Mesothelial cell of epicardium (in vitro differentiated cells): ENCODE results near the gene ECM2. TPM values are rescaled to one million over a fixed set of nuclear protein-coding genes. Genes with fewer than 3 reads are reported as not detected.

ENCODE experiments used
- DNase-seq, 2 experiments: peaks; one replicate each; pipeline ENCODE4 v3.0.0; 2021; ENCODE audit warnings: low spot score in 2 of 2; ENCODE audit not compliant: unreplicated experiment in 2 of 2
- H3K27ac Mint-ChIP-seq: 2 replicates; pipeline ENCODE4 v1.8.0; 2021; ENCODE audit warnings: mixed read lengths
- H3K27me3 Mint-ChIP-seq: 2 replicates; pipeline ENCODE4 v1.8.0; 2021; ENCODE audit warnings: low read depth, mixed read lengths
- H3K36me3 Mint-ChIP-seq: 2 replicates; pipeline ENCODE4 v1.8.0; 2021; ENCODE audit warnings: mixed read lengths
- H3K4me1 Mint-ChIP-seq: 2 replicates; pipeline ENCODE4 v1.8.0; 2021; ENCODE audit warnings: mixed read lengths
- H3K4me3 Mint-ChIP-seq: 2 replicates; pipeline ENCODE4 v1.8.0; 2021; ENCODE audit warnings: mild to moderate bottlenecking, moderate library complexity, mixed read lengths
- H3K9me3 Mint-ChIP-seq: 2 replicates; pipeline ENCODE4 v1.8.0; 2021; ENCODE audit warnings: mixed read lengths
- total RNA-seq: library from RNA; stranded (reverse); gene quantifications from 3 replicates; pipeline ENCODE4 v1.2.1, GENCODE V29; 2021
- TF ChIP-seq, protein P1 (sequence below): fragments of 200-600 bp; sonication (generic); IDR thresholded peaks from one replicate; pipeline ENCODE4 v1.5.0; 2021; ENCODE audit warnings: antibody characterized with exemption; ENCODE audit not compliant: unreplicated experiment

ECM2 gene
- total RNA-seq, 1 donor from 2014 or later: not detected

DNA sequence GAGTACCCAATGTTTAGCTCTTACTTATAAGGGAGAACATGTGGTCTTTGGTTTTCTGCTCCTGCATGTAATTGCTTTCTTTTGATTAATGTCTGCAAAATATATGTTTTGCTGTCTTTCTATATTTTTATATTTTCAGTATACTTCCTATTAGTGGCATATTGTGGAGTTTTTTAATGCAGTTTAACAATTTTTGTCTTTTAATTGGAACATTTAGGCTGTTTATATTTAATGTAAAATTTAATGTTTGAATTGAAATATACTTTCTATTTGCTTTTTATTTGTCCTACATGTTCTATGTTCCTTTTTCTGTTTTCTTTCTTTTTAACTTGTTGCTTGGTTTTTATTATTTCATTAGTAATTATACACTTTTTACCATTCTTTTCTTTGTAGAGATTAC lies 4.9 kb downstream of the ECM2 start:
- DNase-seq: no peak
- H3K4me1 Mint-ChIP-seq: peaks cover under 1% of the 10 kb centered on the region
- peaks cover 25% of the 10 kb centered on the region for H3K9me3 Mint-ChIP-seq
- no peaks in the 10 kb centered on the region for H3K27me3 Mint-ChIP-seq
- no peak overlapping the region for H3K27ac Mint-ChIP-seq
- TF ChIP-seq, protein P1, sequence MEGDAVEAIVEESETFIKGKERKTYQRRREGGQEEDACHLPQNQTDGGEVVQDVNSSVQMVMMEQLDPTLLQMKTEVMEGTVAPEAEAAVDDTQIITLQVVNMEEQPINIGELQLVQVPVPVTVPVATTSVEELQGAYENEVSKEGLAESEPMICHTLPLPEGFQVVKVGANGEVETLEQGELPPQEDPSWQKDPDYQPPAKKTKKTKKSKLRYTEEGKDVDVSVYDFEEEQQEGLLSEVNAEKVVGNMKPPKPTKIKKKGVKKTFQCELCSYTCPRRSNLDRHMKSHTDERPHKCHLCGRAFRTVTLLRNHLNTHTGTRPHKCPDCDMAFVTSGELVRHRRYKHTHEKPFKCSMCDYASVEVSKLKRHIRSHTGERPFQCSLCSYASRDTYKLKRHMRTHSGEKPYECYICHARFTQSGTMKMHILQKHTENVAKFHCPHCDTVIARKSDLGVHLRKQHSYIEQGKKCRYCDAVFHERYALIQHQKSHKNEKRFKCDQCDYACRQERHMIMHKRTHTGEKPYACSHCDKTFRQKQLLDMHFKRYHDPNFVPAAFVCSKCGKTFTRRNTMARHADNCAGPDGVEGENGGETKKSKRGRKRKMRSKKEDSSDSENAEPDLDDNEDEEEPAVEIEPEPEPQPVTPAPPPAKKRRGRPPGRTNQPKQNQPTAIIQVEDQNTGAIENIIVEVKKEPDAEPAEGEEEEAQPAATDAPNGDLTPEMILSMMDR: no peak
- H3K36me3 Mint-ChIP-seq: no peaks in the 10 kb centered on the region
- H3K4me3 Mint-ChIP-seq: no peak overlapping the region

DNA sequence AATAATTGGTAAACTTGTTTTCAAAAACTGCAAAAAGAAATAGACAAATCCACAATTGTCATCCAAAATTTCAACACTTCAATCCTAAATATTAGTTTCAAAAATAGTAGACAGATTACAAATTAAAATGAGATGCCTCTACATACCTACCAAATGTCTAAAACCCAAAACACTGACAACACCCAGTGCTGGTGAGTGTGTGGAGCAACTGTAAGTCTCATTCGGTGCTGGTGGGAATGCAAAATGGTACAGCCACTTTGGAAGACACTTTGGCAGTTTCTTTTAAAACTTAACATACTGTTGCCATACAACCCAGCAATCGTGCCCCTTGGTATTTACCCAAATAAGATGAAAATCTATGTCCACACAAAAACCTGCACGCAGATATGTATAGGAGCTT lies 6.7 kb downstream of the ECM2 start:
- TF ChIP-seq, protein P1: no peak
- no peak for DNase-seq
- Mint-ChIP-seq H3K4me3 (no peak overlapping the region), H3K9me3 (peaks cover 25% of the 10 kb centered on the region), H3K27me3 (no peaks in the 10 kb centered on the region), H3K36me3 (no peaks in the 10 kb centered on the region), H3K4me1 (peaks cover 5% of the 10 kb centered on the region), H3K27ac (no peak overlapping the region)

DNA sequence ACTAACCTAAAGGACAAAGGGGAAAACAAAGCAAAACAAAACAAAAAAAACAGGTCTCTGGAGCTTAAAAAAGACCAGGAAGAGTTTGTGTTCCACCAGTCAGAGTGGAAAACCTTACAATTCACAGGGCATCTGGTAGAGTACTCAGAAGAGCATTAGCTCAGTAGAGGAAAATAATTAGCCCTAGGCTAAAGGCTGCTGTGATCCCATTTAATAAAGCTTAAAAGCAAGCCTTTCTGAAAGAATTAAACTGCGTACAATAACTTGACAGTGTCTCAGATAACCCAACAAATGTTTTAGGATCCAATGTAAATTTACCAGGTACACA lies 7.3 kb downstream of the ECM2 start:
- Mint-ChIP-seq H3K27ac (no peak overlapping the region), H3K36me3 (no peaks in the 10 kb centered on the region), H3K4me3 (no peak overlapping the region), H3K4me1 (peaks cover 10% of the 10 kb centered on the region), H3K27me3 (no peaks in the 10 kb centered on the region), H3K9me3 (peaks cover 25% of the 10 kb centered on the region)
- TF ChIP-seq, protein P1: no peak
- DNase-seq: no peak

DNA sequence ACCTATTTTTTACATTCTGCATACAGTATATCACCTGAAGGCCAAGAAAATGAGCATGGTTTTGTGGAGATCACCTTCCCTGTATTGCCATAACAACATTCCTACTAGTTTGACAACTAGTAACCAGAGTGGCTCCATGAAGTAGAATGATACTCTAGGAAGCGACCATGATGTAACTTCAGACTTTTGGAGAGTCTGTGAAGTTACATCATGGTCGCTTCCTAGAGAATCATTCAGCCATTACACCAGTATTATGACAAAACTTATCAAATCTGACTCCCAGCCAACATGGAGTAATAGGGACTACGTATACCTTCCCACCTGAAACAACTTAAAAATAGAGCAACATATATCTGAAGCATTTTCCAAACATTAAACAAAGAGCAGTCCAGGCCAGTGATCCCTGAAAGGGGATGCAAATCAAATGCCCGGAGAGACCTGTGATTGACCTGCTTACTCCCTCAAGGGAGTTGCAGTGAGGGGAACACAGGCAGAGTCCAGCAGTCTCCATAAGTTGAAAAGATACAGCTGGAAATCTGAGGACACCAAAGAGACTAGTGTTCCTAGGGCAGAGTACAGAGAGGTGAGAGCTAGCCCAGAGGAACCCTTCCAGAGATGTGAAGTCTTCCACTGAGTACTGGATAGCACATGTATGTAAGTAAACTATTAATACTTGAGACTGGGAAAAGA lies 7.8 kb downstream of the ECM2 start:
- Mint-ChIP-seq H3K27ac (no peak overlapping the region), H3K4me1 (peaks cover 15% of the 10 kb centered on the region)
- no peak for DNase-seq

DNA sequence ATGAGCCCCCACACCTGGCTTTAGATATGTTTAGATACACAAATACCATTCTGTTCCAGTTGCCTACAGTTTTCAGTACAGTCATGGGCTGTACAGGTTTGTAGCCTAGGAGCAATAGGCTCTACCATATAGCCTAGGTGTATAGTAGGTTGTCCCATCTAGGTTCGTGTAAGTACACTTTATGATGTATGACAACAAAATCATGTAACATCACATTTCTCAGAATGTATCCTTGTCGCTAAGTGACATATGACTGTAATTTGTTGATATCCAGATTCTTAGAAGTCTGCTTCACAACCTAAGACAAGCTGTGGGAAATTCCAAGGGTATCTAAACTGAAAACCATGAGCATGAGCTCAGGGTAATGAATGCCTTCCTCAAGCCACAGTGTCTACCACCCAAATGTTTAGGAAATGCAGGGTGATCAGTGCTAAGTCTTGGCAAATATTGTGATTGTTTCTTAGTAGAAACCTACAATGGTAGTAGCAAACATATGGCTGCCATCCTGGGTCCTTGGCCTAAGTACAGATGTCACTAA lies 8.4 kb downstream of the ECM2 start:
- TF ChIP-seq, protein P1: no peak
- Mint-ChIP-seq H3K9me3 (peaks cover 18% of the 10 kb centered on the region), H3K4me3 (no peak overlapping the region), H3K27me3 (no peaks in the 10 kb centered on the region), H3K27ac (no peak overlapping the region), H3K36me3 (no peaks in the 10 kb centered on the region), H3K4me1 (peaks cover 15% of the 10 kb centered on the region)
- DNase-seq: no peak

More for the DNA sequence above, 7.8 kb downstream of the ECM2 start:
- Mint-ChIP-seq H3K27me3 (no peaks in the 10 kb centered on the region), H3K4me3 (no peak overlapping the region), H3K36me3 (no peaks in the 10 kb centered on the region), H3K9me3 (peaks cover 21% of the 10 kb centered on the region)
- TF ChIP-seq, protein P1: no peak
